C4-2B (cell line): ENCODE results near the gene DNM3.
"Not testable (repeated sequence)": the region's sequence is repeated elsewhere in the genome, so short reads cannot be mapped to it uniquely, and the experiment has no call there.

ENCODE experiments used
- CTCF ChIP-seq: fragments of 450-650 bp; conservative IDR thresholded peaks from 2 replicates; pipeline ENCODE4 v1.5.1; 2017; ENCODE audit warnings: mild to moderate bottlenecking
- ZFX ChIP-seq: fragments of 450-650 bp; IDR thresholded peaks from 2 replicates; pipeline ENCODE4 v1.6.1; 2017

- TF ChIP-seq CTCF, ZFX: not testable (repeated sequence)
Observed at GRCh38 chr1:172055816-172056419, 214.6 kb downstream of the DNM3 start.
